ENCODE measurements around the gene FBXL4. TPM values are rescaled to one million over a fixed set of nuclear protein-coding genes. Genes with fewer than 3 reads are reported as not detected.

FBXL4 gene
- total and polyA plus RNA-seq, 2 of the 8 experiments (the other 6 are each of a cell fraction or from before 2014, with no cell fraction given) = 6.9 to 13.8 TPM

- H2BK12ac ChIP-seq (ENCODE audit: low read depth, low read length) = no peak overlapping the region
- ChIA-PET CTCF (ENCODE audit: partially characterized antibody) (interaction anchor here (0.6 kb wide), 1 partner anchor 1164 kb away, joined by 3 read pairs; no protein-coding TSS in a partner anchor), POLR2A (ENCODE audit: partially characterized antibody) (interaction anchor here (0.9 kb wide), 1 partner anchor 24 kb away, joined by 3 read pairs; no protein-coding TSS in a partner anchor)
- no peak overlapping the region for H2BK120ac ChIP-seq (replicated peaks; ENCODE audit: low read depth, low read length)
- no peaks in the 10 kb centered on the region for H4K20me1 ChIP-seq (replicated peaks in 1 of 2; ENCODE audit: control insufficient read depth in 1 of 2, insufficient read depth in 2 of 2, low read length in 2 of 2)
- FAIRE-seq (no peak), DNase-seq (ENCODE audit: low read depth in 1 of 2, low spot score in 2 of 2) (no peak)
- H4K91ac ChIP-seq (replicated peaks; ENCODE audit: insufficient read length, low read length) = no peak overlapping the region
- no peak overlapping the region for H3K4me3 ChIP-seq (ENCODE audit: extremely low read depth in 1 of 4, insufficient read depth in 2 of 4, low read depth in 3 of 4, low read length in 4 of 4)
- no peaks in the 10 kb centered on the region for H3K79me2 ChIP-seq (ENCODE audit: control insufficient read depth in 1 of 2, insufficient read depth in 2 of 2, low read length in 2 of 2)
- H3K36me3 ChIP-seq (ENCODE audit: control insufficient read depth in 2 of 4, insufficient read depth in 4 of 4, low read length in 3 of 4) = peaks cover 0 to 15% (median 4%) of the 10 kb centered on the region in 4 experiments; a peak in 2 of 8 replicates
- no peaks in the 10 kb centered on the region for H3K4me1 ChIP-seq (replicated peaks in 1 of 4; ENCODE audit: control insufficient read depth in 3 of 4, insufficient read depth in 4 of 4, low read length in 3 of 4)
- H3K4ac ChIP-seq (replicated peaks; ENCODE audit: insufficient read length, low read depth, low read length) = no peak overlapping the region
- H3K27me3 ChIP-seq (replicated peaks in 1 of 4; ENCODE audit: control insufficient read depth in 3 of 4, extremely low read depth in 1 of 4, insufficient read depth in 3 of 4, low read length in 3 of 4) = no peaks in the 10 kb centered on the region
- H3K23ac ChIP-seq (ENCODE audit: insufficient read length) = no peak overlapping the region
- no peaks in the 10 kb centered on the region for H3K9me3 ChIP-seq (ENCODE audit: insufficient read depth in 2 of 2, low read depth in 1 of 2, low read length in 1 of 2)
- no peak overlapping the region for H2BK15ac ChIP-seq (ENCODE audit: low read length)
- no peaks in the 10 kb centered on the region for H3K79me1 ChIP-seq (ENCODE audit: low read depth, low read length)
- no peak overlapping the region for H3K9ac ChIP-seq (replicated peaks in 1 of 4; ENCODE audit: extremely low read depth in 1 of 4, low read depth in 3 of 4, low read length in 3 of 4)
- no peak overlapping the region for H3K14ac ChIP-seq (ENCODE audit: insufficient read length)
- no peak overlapping the region for H3K27ac ChIP-seq (ENCODE audit: low read depth, low read length)
- H3K4me2 ChIP-seq (ENCODE audit: insufficient read depth in 1 of 2, low read depth in 2 of 2, low read length in 2 of 2) = no peak overlapping the region
- no peak overlapping the region for H2AFZ ChIP-seq (ENCODE audit: low read length)
- H3K56ac ChIP-seq (replicated peaks; ENCODE audit: insufficient read length, low read depth, low read length) = no peak overlapping the region
- 95% methylated on average over 2 of the region's 2 CpGs; no CpG with 5 or more reads in 1 of the 2 experiments for WGBS, 2 experiments (ENCODE audit: extremely low coverage in 1 of 2, insufficient coverage in 1 of 2, insufficient read length in 1 of 2, insufficient replicate concordance in 2 of 2, low coverage in 1 of 2, low lambda C conversion rate in 2 of 2, missing lambda C conversion rate in 1 of 2)
- H4K5ac ChIP-seq (ENCODE audit: insufficient read length, low read depth, low read length) = no peak overlapping the region
- H2BK5ac ChIP-seq (ENCODE audit: low read depth, low read length) = no peak overlapping the region
- no peak overlapping the region for H2BK20ac ChIP-seq (ENCODE audit: low read length)
- no peak overlapping the region for H2AK5ac ChIP-seq (ENCODE audit: low read depth, low read length)
- H3K23me2 ChIP-seq (ENCODE audit: low read depth, low read length) = no peaks in the 10 kb centered on the region
- H3K18ac ChIP-seq (ENCODE audit: extremely low read depth, low read length) = no peak overlapping the region
- H4K8ac ChIP-seq (ENCODE audit: extremely low read depth, insufficient read depth, low read length) = no peak overlapping the region
- no peak for TF ChIP-seq RAD21 (IDR thresholded peaks at IDR 0.05 in 1 of 2, conservative IDR thresholded peaks at IDR 0.05 in 1 of 2; ENCODE audit: low read depth in 2 of 2, low read length in 2 of 2)
- TF ChIP-seq CEBPB (IDR thresholded peaks at IDR 0.05; ENCODE audit: low read depth, low read length) = no peak
- no peak for TF ChIP-seq POLR2AphosphoS5 (IDR thresholded peaks at IDR 0.05; ENCODE audit: low read depth, low read length)
- no peak for TF ChIP-seq KDM5A (IDR thresholded peaks at IDR 0.05; ENCODE audit: low read length)
- no peak for TF ChIP-seq CHD1 (IDR thresholded peaks at IDR 0.05; ENCODE audit: low read depth, low read length)
- no peak for TF ChIP-seq MAX (IDR thresholded peaks at IDR 0.05)
- no peak for TF ChIP-seq TAF1 (IDR thresholded peaks at IDR 0.05; ENCODE audit: low read depth, low read length)
- TF ChIP-seq BCL11A (IDR thresholded peaks at IDR 0.05; ENCODE audit: low read depth in 2 of 2, low read length in 2 of 2) = no peak
Observed at GRCh38 chr6:98900706-98901105, 47.0 kb downstream of the FBXL4 start.

Data from H1 (cell line).